ENCODE data around the gene STMP1.

DNA sequence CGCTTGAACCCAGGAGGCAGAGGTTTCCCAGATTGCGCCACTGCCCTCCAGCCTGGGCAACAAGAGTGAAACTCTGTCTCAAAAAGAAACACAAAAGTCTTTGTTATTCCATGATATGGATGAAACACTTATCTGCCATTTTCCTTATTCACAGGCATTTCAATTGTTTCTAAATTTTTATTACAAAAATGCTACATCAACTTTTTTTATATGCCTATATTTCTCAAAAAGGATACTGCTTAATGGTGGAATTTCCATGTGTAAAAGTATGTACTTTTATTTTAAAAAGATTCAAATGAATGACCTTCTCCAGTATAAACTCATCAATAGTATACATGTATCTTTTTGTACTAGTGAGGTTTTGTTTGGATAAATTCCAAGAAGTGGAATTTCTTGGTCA, 41.9 kb upstream of the STMP1 start:
- TF ChIP-seq POLR2A (IDR thresholded peaks at IDR 0.05; ENCODE audit: low read depth, low read length) = no peak
- TF ChIP-seq POLR2AphosphoS5 (IDR thresholded peaks at IDR 0.05; ENCODE audit: low read depth, low read length) = no peak

Data from GM12892 (cell line).